Keratinocyte (primary cell): ENCODE measurements around the gene NCKAP5.

Experiments used
- CTCF ChIP-seq, 3 experiments: IDR thresholded peaks in 1 of 3; conservative IDR thresholded peaks in 1 of 3; optimal IDR thresholded peaks in 1 of 3; 2 replicates in 2 of 3; 3 replicates in 1 of 3; pipeline versions ENCODE3 to v1.5.1; 2011; ENCODE audit warnings: low read length in 3 of 3, mild to moderate bottlenecking in 3 of 3, moderate library complexity in 2 of 3, control low read depth in 1 of 3, inconsistent platforms in 1 of 3; ENCODE audit not compliant: insufficient read depth in 2 of 3; ENCODE audit errors: extremely low read depth in 1 of 3
- EZH2 ChIP-seq: IDR thresholded peaks from one replicate; pipeline ENCODE4 v1.6.1; 2012; ENCODE audit warnings: inconsistent platforms, mild to moderate bottlenecking, low read length, moderate library complexity

GRCh38 chr2:133345638-133346037, 222.6 kb downstream of the NCKAP5 start:
- TF ChIP-seq CTCF (optimal IDR thresholded peaks at IDR 0.05 in 1 of 3, IDR thresholded peaks at IDR 0.05 in 1 of 3, conservative IDR thresholded peaks at IDR 0.05 in 1 of 3; ENCODE audit: extremely low read depth in 1 of 3, insufficient read depth in 2 of 3, low read length in 3 of 3) (no peak), EZH2 (no peak)
